Esophagus squamous epithelium (tissue), 5 donors: ENCODE results near the gene FZD4. TPM values are rescaled to one million over a fixed set of nuclear protein-coding genes. Genes with fewer than 3 reads are reported as not detected.
"Not testable (repeated sequence)": the region's sequence is repeated elsewhere in the genome, so short reads cannot be mapped to it uniquely, and the experiment has no call there.

Source experiments
- DNase-seq: peaks from one replicate; lab custom pipeline; 2025; lab: John Stamatoyannopoulos, UW
- H3K27ac ChIP-seq, 4 donors: fragments of 200-600 bp; sonication (generic); one replicate each; pipeline ENCODE4 v1.5.1; 2016 to 2019; ENCODE audit warnings: mild to moderate bottlenecking in 1 of 4
- H3K27me3 ChIP-seq, 4 donors: fragments of 200-600 bp; sonication (generic); 1 replicate in 3 of 4; 2 replicates in 1 of 4; pipeline versions ENCODE4 v1.5.1 to v1.6.0; 2017 to 2021; ENCODE audit warnings: antibody characterized with exemption in 1 of 4
- H3K36me3 ChIP-seq, 3 donors: fragments of 200-600 bp; sonication (generic); one replicate each; pipeline ENCODE4 v1.5.1; 2016 to 2019
- H3K4me1 ChIP-seq, 3 donors: fragments of 200-600 bp; sonication (generic); one replicate each; pipeline ENCODE4 v1.5.1; 2017 to 2019
- H3K4me3 ChIP-seq, 4 donors: fragments of 200-600 bp; sonication (generic); 1 replicate in 3 of 4; 2 replicates in 1 of 4; pipeline ENCODE4 v1.5.1; 2016 to 2019; ENCODE audit warnings: mild to moderate bottlenecking in 2 of 4, moderate library complexity in 1 of 4
- H3K9me3 ChIP-seq, 3 donors: fragments of 200-600 bp; sonication (generic); one replicate each; pipeline ENCODE4 v1.5.1; 2016 to 2019
- CTCF ChIP-seq, 6 experiments: fragments of 450-650 bp in 4 of 6; fragments of 200-600 bp in 2 of 6; sonication (generic) in 2 of 6; IDR thresholded peaks; one replicate each; pipeline ENCODE4 v1.5.1; 2016 to 2019; ENCODE audit warnings: antibody characterized with exemption in 6 of 6, mild to moderate bottlenecking in 4 of 6, moderate library complexity in 4 of 6
- POLR2A ChIP-seq, 4 donors: fragments of 450-650 bp; IDR thresholded peaks; one replicate each; pipeline ENCODE4 v1.6.1; 2017; ENCODE audit warnings: antibody characterized with exemption in 4 of 4, mild to moderate bottlenecking in 4 of 4, moderate library complexity in 3 of 4
- WGBS, 2 donors: methylation state at CpG; one replicate each; pipeline ENCODE4 v1.1.5; 2018; 5-methylcytosine and 5-hydroxymethylcytosine counted together
- intact Hi-C: fragments of 100-400 bp; cut with DNase I; formaldehyde crosslinking; loops from one replicate; pipeline ENCODE4 v1.15.0; 2022
- total RNA-seq, 4 donors: library from RNA; depleted of rRNA; stranded (reverse); fragments of >200 nt; gene quantifications; one replicate each; pipeline ENCODE4 v1.1.0, GENCODE V29; 2016
- donor health status: DM: yes; HTN: yes; CAD: no.

FZD4 gene
- total RNA-seq, 4 donors from 2014 or later, result 1.1 to 14.3 (median 6.8) TPM

- intact Hi-C loops, result loop anchor here (10.0 kb wide), 1 partner anchor 486 kb away; no protein-coding TSS in a partner anchor
Measured at GRCh38 chr11:86938203-86938899, 16.8 kb downstream of the FZD4 start.

GRCh38 chr11:86937193-86937806, 17.9 kb downstream of the FZD4 start:
- not testable (repeated sequence) for H3K27me3 ChIP-seq, H3K4me3 ChIP-seq, H3K36me3 ChIP-seq, H3K9me3 ChIP-seq, DNase-seq, H3K27ac ChIP-seq
- 71 to 94% methylated on average over 2 of the region's 2 CpGs for WGBS, 2 donors
- peaks cover 0 to 75% (median 15%) of the 10 kb centered on the region in 3 donors for H3K4me1 ChIP-seq
- intact Hi-C loops, result loop anchor here (10.0 kb wide), 1 partner anchor 488 kb away; no protein-coding TSS in a partner anchor

More at GRCh38 chr11:86938203-86938899, 16.8 kb downstream of the FZD4 start:
- peaks cover 0 to 71% (median 15%) of the 10 kb centered on the region in 3 donors for H3K4me1 ChIP-seq
- TF ChIP-seq POLR2A (IDR thresholded peaks at IDR 0.05), result no peak
- no peak for TF ChIP-seq CTCF (IDR thresholded peaks at IDR 0.05)
- no peak overlapping the region for H3K27ac ChIP-seq
- H3K9me3 ChIP-seq, result no peaks in the 10 kb centered on the region
- no peak for DNase-seq
- H3K4me3 ChIP-seq, result no peak overlapping the region
- H3K27me3 ChIP-seq, result no peaks in the 10 kb centered on the region
- H3K36me3 ChIP-seq, result no peaks in the 10 kb centered on the region
- WGBS, 2 donors, result 35 to 36% methylated on average over 6 of the region's 6 CpGs

- intact Hi-C loops, result loop anchor here (10.0 kb wide), 1 partner anchor 490 kb away; no protein-coding TSS in a partner anchor
- no peak for DNase-seq
- Histone ChIP-seq H3K4me3 (no peak overlapping the region), H3K27ac (no peak overlapping the region), H3K4me1 (peaks cover 7 to 62% (median 15%) of the 10 kb centered on the region in 3 donors), H3K27me3 (no peaks in the 10 kb centered on the region), H3K9me3 (no peaks in the 10 kb centered on the region), H3K36me3 (no peaks in the 10 kb centered on the region)
- no peak for TF ChIP-seq POLR2A (IDR thresholded peaks at IDR 0.05)
- TF ChIP-seq CTCF (IDR thresholded peaks at IDR 0.05), result no peak
- WGBS, 2 donors, result 80 to 85% methylated on average over 3 of the region's 3 CpGs
Measured at GRCh38 chr11:86934926-86935579, 20.1 kb downstream of the FZD4 start.

GRCh38 chr11:86934582-86934900, 20.7 kb downstream of the FZD4 start:
- no peaks in the 10 kb centered on the region for H3K27me3 ChIP-seq
- TF ChIP-seq POLR2A (IDR thresholded peaks at IDR 0.05) (no peak), CTCF (IDR thresholded peaks at IDR 0.05) (no peak)
- H3K4me1 ChIP-seq, result peaks cover 7 to 58% (median 10%) of the 10 kb centered on the region in 3 donors
- no peaks in the 10 kb centered on the region for H3K36me3 ChIP-seq
- DNase-seq, result no peak
- H3K9me3 ChIP-seq, result no peaks in the 10 kb centered on the region
- H3K27ac ChIP-seq, result no peak overlapping the region
- no peak overlapping the region for H3K4me3 ChIP-seq
- intact Hi-C loops, result loop anchor here (10.0 kb wide), 1 partner anchor 490 kb away; no protein-coding TSS in a partner anchor

GRCh38 chr11:86933891-86934581, 21.2 kb downstream of the FZD4 start:
- 32 to 43% methylated on average over 7 of the region's 7 CpGs for WGBS, 2 donors
- no peak for TF ChIP-seq CTCF (IDR thresholded peaks at IDR 0.05)
- TF ChIP-seq POLR2A (IDR thresholded peaks at IDR 0.05), result no peak
- no peaks in the 10 kb centered on the region for H3K27me3 ChIP-seq
- no peaks in the 10 kb centered on the region for H3K36me3 ChIP-seq
- peak overlapping the region in 1 of 4 donors; percentile 0 for H3K27ac ChIP-seq
- intact Hi-C loops, result loop anchor here (10.0 kb wide), 1 partner anchor 491 kb away; no protein-coding TSS in a partner anchor
- no peak for DNase-seq
- H3K4me3 ChIP-seq, result no peak overlapping the region
- peaks cover 7 to 58% (median 9%) of the 10 kb centered on the region in 3 donors for H3K4me1 ChIP-seq
- no peaks in the 10 kb centered on the region for H3K9me3 ChIP-seq
